H9 (cell line): ENCODE data around the gene UBE3B. TPM values are rescaled to one million over a fixed set of nuclear protein-coding genes. Genes with fewer than 3 reads are reported as not detected.

Experiments
- DNase-seq: peaks from one replicate; pipeline ENCODE4 v3.0.0-alpha.2; 2017
- H2AFZ ChIP-seq: one replicate; pipeline ENCODE4 v1.6.1; 2013; ENCODE audit warnings: mild to moderate bottlenecking, low read length, control low read depth, moderate library complexity
- H2AK5ac ChIP-seq: 2 replicates; pipeline ENCODE4 v1.6.1; 2013; ENCODE audit warnings: low read length, control low read depth, mixed read lengths; ENCODE audit not compliant: insufficient read length
- H2BK120ac ChIP-seq: one replicate; pipeline ENCODE4 v1.6.1; 2013; ENCODE audit warnings: low read depth, mild to moderate bottlenecking, low read length, control low read depth, inconsistent platforms; ENCODE audit not compliant: poor library complexity, severe bottlenecking
- H2BK12ac ChIP-seq: 2 replicates; pipeline ENCODE4 v1.6.1; 2013; ENCODE audit warnings: low read length, control low read depth, mixed read lengths, low read depth; ENCODE audit not compliant: insufficient read length
- H2BK15ac ChIP-seq: 2 replicates; pipeline ENCODE4 v1.6.1; 2013; ENCODE audit warnings: low read depth, low read length, control low read depth
- H2BK20ac ChIP-seq: one replicate; pipeline ENCODE4 v1.6.1; 2013; ENCODE audit warnings: low read depth, mild to moderate bottlenecking, low read length, control low read depth, inconsistent platforms; ENCODE audit not compliant: poor library complexity, severe bottlenecking
- H2BK5ac ChIP-seq: 2 replicates; pipeline ENCODE4 v1.6.1; 2013; ENCODE audit warnings: low read length, control low read depth, mixed read lengths; ENCODE audit not compliant: insufficient read length
- H3K14ac ChIP-seq: 2 replicates; pipeline ENCODE4 v1.6.1; 2013; ENCODE audit warnings: low read length, control low read depth; ENCODE audit not compliant: insufficient read depth
- H3K18ac ChIP-seq: 2 replicates; pipeline ENCODE4 v1.6.1; 2013; ENCODE audit warnings: low read depth, mild to moderate bottlenecking, mixed read lengths, low read length, control low read depth; ENCODE audit not compliant: insufficient read length
- H3K23ac ChIP-seq: 2 replicates; pipeline ENCODE4 v1.6.1; 2013; ENCODE audit warnings: low read length, control low read depth, mixed read lengths, low read depth; ENCODE audit not compliant: insufficient read length
- H3K23me2 ChIP-seq: 2 replicates; pipeline ENCODE4 v1.6.1; 2013; ENCODE audit warnings: low read depth, mild to moderate bottlenecking, mixed read lengths, low read length, control low read depth; ENCODE audit not compliant: insufficient read length, poor library complexity, severe bottlenecking
- H3K27ac ChIP-seq: 2 replicates; pipeline ENCODE4 v1.5.1; 2013; ENCODE audit warnings: low read length, control low read depth, mixed read lengths, low read depth; ENCODE audit not compliant: insufficient read length
- H3K27me3 ChIP-seq: 2 replicates; pipeline ENCODE4 v1.6.1; 2013; ENCODE audit warnings: low read length, control low read depth, inconsistent platforms; ENCODE audit not compliant: insufficient read depth
- H3K4ac ChIP-seq: 2 replicates; pipeline ENCODE4 v1.6.1; 2013; ENCODE audit warnings: low read depth, mild to moderate bottlenecking, control low read depth, inconsistent platforms, low read length, moderate library complexity
- H3K4me1 ChIP-seq: 2 replicates; pipeline ENCODE4 v1.6.1; 2013; ENCODE audit warnings: low read length, control low read depth, inconsistent platforms; ENCODE audit not compliant: insufficient read depth
- H3K4me2 ChIP-seq: 2 replicates; pipeline ENCODE4 v1.6.1; 2013; ENCODE audit warnings: low read length, control low read depth, mixed read lengths; ENCODE audit not compliant: insufficient read length, insufficient read depth
- H3K56ac ChIP-seq: 2 replicates; pipeline ENCODE4 v1.6.1; 2013; ENCODE audit warnings: low read depth, mild to moderate bottlenecking, mixed read lengths, low read length, control low read depth; ENCODE audit not compliant: insufficient read length
- H3K79me1 ChIP-seq: 2 replicates; pipeline ENCODE4 v1.6.1; 2013; ENCODE audit warnings: low read depth, mild to moderate bottlenecking, moderate library complexity, low read length, control low read depth, inconsistent platforms; ENCODE audit not compliant: insufficient read depth, poor library complexity, severe bottlenecking
- H3K79me2 ChIP-seq: 2 replicates; pipeline ENCODE4 v1.6.1; 2013; ENCODE audit warnings: low read length, control low read depth, inconsistent platforms; ENCODE audit not compliant: insufficient read depth
- H3K9ac ChIP-seq: 2 replicates; pipeline ENCODE4 v1.6.1; 2013; ENCODE audit warnings: low read length, control low read depth, mixed read lengths; ENCODE audit not compliant: insufficient read length; ENCODE audit errors: extremely low read depth
- H3K9me3 ChIP-seq: one replicate; pipeline ENCODE4 v1.6.1; 2013; ENCODE audit warnings: low read depth, low read length, inconsistent platforms; ENCODE audit not compliant: control insufficient read depth
- H3T11ph ChIP-seq: one replicate; pipeline ENCODE4 v1.6.1; 2013; ENCODE audit warnings: mild to moderate bottlenecking, low read length, control low read depth, inconsistent platforms
- H4K20me1 ChIP-seq: one replicate; pipeline ENCODE4 v1.6.1; 2013; ENCODE audit not compliant: control insufficient read depth, insufficient read length, insufficient read depth
- H4K5ac ChIP-seq: 2 replicates; pipeline ENCODE4 v1.6.1; 2013; ENCODE audit warnings: low read depth, mild to moderate bottlenecking, mixed read lengths, low read length, control low read depth; ENCODE audit not compliant: insufficient read length
- H4K8ac ChIP-seq: replicated peaks from 2 replicates; pipeline ENCODE4 v1.6.1; 2013; ENCODE audit warnings: low read length, control low read depth, mixed read lengths, low read depth; ENCODE audit not compliant: insufficient read length
- H4K91ac ChIP-seq: 2 replicates; pipeline ENCODE4 v1.6.1; 2013; ENCODE audit warnings: low read depth, mild to moderate bottlenecking, moderate library complexity, mixed read lengths, low read length, control low read depth; ENCODE audit not compliant: insufficient read length
- H3K27ac Mint-ChIP-seq, 3 experiments: 2 replicates in 2 of 3; 3 replicates in 1 of 3; pipeline ENCODE4 v1.8.0; 2020 to 2021; ENCODE audit warnings: mixed read lengths in 3 of 3, mild to moderate bottlenecking in 1 of 3, moderate library complexity in 1 of 3
- H3K27me3 Mint-ChIP-seq: 2 replicates; pipeline ENCODE4 v1.8.0; 2021; ENCODE audit warnings: low read depth, mild to moderate bottlenecking, moderate library complexity, mixed read lengths
- H3K36me3 Mint-ChIP-seq, 3 experiments: 2 replicates in 2 of 3; 3 replicates in 1 of 3; pipeline ENCODE4 v1.8.0; 2020 to 2021; ENCODE audit warnings: low read depth in 3 of 3, mixed read lengths in 3 of 3; ENCODE audit not compliant: insufficient read depth in 1 of 3
- H3K4me1 Mint-ChIP-seq, 2 experiments: 2 replicates each; pipeline ENCODE4 v1.8.0; 2020; ENCODE audit warnings: mixed read lengths in 2 of 2
- H3K4me3 Mint-ChIP-seq, 2 experiments: 2 replicates in 1 of 2; 3 replicates in 1 of 2; pipeline ENCODE4 v1.8.0; 2020 to 2021; ENCODE audit warnings: mild to moderate bottlenecking in 2 of 2, mixed read lengths in 2 of 2, moderate library complexity in 1 of 2
- H3K9me3 Mint-ChIP-seq, 2 experiments: 2 replicates in 1 of 2; 3 replicates in 1 of 2; pipeline ENCODE4 v1.8.0; 2020; ENCODE audit warnings: mild to moderate bottlenecking in 2 of 2, mixed read lengths in 2 of 2, moderate library complexity in 1 of 2
- CTCF ChIP-seq: fragments of 200-600 bp; sonication (generic); conservative IDR thresholded peaks from 3 replicates; pipeline ENCODE4 v1.8.0; 2021; ENCODE audit warnings: antibody characterized with exemption, mild to moderate bottlenecking
- WGBS: extraction: QIAGEN DNeasy Blood & Tissue Kit; methylation state at CpG from one replicate; pipeline ENCODE4 v1.1.7; 2013; ENCODE audit warnings: missing lambda C conversion rate, low lambda C conversion rate, mixed read lengths; ENCODE audit not compliant: insufficient read length; ENCODE audit errors: extremely low coverage; 5-methylcytosine and 5-hydroxymethylcytosine counted together
- total RNA-seq: library from RNA; stranded (reverse); gene quantifications from 2 replicates; pipeline ENCODE4 v1.2.1, GENCODE V29; 2021

Gene UBE3B
- total RNA-seq, 1 experiment from 2014 or later = 24.2 TPM

GRCh38 chr12:109483346-109483745 is 5.9 kb downstream of the UBE3B start:
- no peaks in the 10 kb centered on the region for H3K9me3 ChIP-seq
- H4K20me1 ChIP-seq = no peaks in the 10 kb centered on the region
- H2AFZ ChIP-seq = no peak overlapping the region
- no peaks in the 10 kb centered on the region for H3K27me3 Mint-ChIP-seq
- no peak overlapping the region for H3K23ac ChIP-seq
- no peaks in the 10 kb centered on the region for H3K27me3 ChIP-seq
- no peak overlapping the region for H3K18ac ChIP-seq
- no peak overlapping the region for H2BK15ac ChIP-seq
- H3K27ac Mint-ChIP-seq = no peak overlapping the region; a peak in 1 of 7 replicates
- no peak overlapping the region for H2AK5ac ChIP-seq
- no peak overlapping the region for H4K5ac ChIP-seq
- H2BK120ac ChIP-seq = no peak overlapping the region
- DNase-seq = no peak
- H3K56ac ChIP-seq = no peak overlapping the region
- H3K4me1 ChIP-seq = no peaks in the 10 kb centered on the region
- H3K4me3 Mint-ChIP-seq = no peak overlapping the region
- H2BK5ac ChIP-seq = no peak overlapping the region
- no peak overlapping the region for H3T11ph ChIP-seq
- WGBS = no CpG with 5 or more reads among the region's 11 CpGs
- no peak for TF ChIP-seq CTCF
- peaks cover 3 to 4% of the 10 kb centered on the region in 2 experiments; a peak in 2 of 4 replicates for H3K4me1 Mint-ChIP-seq
- no peak overlapping the region for H3K4me2 ChIP-seq
- no peaks in the 10 kb centered on the region for H3K9me3 Mint-ChIP-seq
- H4K8ac ChIP-seq = no peak overlapping the region
- H3K79me1 ChIP-seq = no peaks in the 10 kb centered on the region
- H2BK12ac ChIP-seq = no peak overlapping the region
- no peak overlapping the region for H3K27ac ChIP-seq
- no peaks in the 10 kb centered on the region; the same call in 1 of the 2 replicates for H3K79me2 ChIP-seq
- H3K14ac ChIP-seq = no peak overlapping the region
- peaks cover 9 to 47% (median 36%) of the 10 kb centered on the region in 3 experiments; a peak in 6 of 7 replicates for H3K36me3 Mint-ChIP-seq
- no peaks in the 10 kb centered on the region for H3K23me2 ChIP-seq
- no peak overlapping the region for H3K9ac ChIP-seq
- H2BK20ac ChIP-seq = no peak overlapping the region
- no peak overlapping the region for H4K91ac ChIP-seq
- H3K4ac ChIP-seq = no peak overlapping the region
